HCT116 (cell line): Measurements from ENCODE around the gene GPHN.

Source experiments
- CEBPB ChIP-seq: IDR thresholded peaks from 2 replicates; pipeline ENCODE4 v1.6.1; 2012; ENCODE audit warnings: low read depth
- EZH2phosphoT487 ChIP-seq: fragments of 200-600 bp; IDR thresholded peaks from 2 replicates; pipeline ENCODE4 v1.6.1; 2018; ENCODE audit warnings: antibody characterized with exemption, borderline replicate concordance
- JUND ChIP-seq: IDR thresholded peaks from 2 replicates; pipeline ENCODE4 v1.6.1; 2012
- POLR2A ChIP-seq: IDR thresholded peaks from 2 replicates; pipeline ENCODE4 v1.7.0; 2011; ENCODE audit warnings: borderline replicate concordance; ENCODE audit not compliant: insufficient read depth, insufficient read length; ENCODE audit errors: extremely low read depth
- POLR2AphosphoS5 ChIP-seq: IDR thresholded peaks from 2 replicates; pipeline ENCODE4 v1.6.1; 2011; ENCODE audit warnings: mild to moderate bottlenecking, low read depth, low read length, moderate library complexity
- SIN3A ChIP-seq: IDR thresholded peaks from 2 replicates; pipeline ENCODE4 v1.6.1; 2012; ENCODE audit warnings: low read depth
- SP1 ChIP-seq: IDR thresholded peaks from 2 replicates; pipeline ENCODE4 v1.6.1; 2012; ENCODE audit warnings: low read depth
- TF ChIP-seq, protein P1 (sequence below), 3 experiments: fragments of 200-600 bp in 1 of 3; sonication (generic) in 1 of 3; IDR thresholded peaks in 2 of 3; conservative IDR thresholded peaks in 1 of 3; 2 replicates each; pipeline ENCODE4 v1.5.1; 2012 to 2017; ENCODE audit warnings: low read depth in 2 of 3, low read length in 2 of 3, antibody characterized with exemption in 1 of 3, borderline replicate concordance in 1 of 3, control low read depth in 1 of 3, mild to moderate bottlenecking in 1 of 3, mixed read lengths in 1 of 3, mixed run types in 1 of 3, moderate library complexity in 1 of 3; ENCODE audit not compliant: insufficient read depth in 1 of 3

DNA sequence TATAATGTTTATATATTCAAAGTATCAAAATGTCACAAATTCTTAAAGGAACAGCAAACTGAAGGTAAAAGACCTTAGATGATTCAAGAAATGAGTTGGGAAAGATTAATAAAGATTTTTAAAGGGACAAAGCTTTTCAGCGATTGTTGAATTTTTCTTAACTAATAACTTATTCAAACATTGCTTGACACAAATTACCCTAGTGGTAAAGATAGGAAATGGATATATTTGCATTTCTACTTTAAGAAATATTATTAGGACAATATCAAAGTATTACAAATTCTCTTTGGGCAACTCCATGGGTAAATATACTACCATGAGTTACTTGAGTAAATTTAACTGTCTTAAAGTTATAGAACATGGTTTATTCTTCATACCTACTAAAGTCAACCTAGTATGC lies 415.3 kb downstream of the GPHN start:
- TF ChIP-seq, protein P1, sequence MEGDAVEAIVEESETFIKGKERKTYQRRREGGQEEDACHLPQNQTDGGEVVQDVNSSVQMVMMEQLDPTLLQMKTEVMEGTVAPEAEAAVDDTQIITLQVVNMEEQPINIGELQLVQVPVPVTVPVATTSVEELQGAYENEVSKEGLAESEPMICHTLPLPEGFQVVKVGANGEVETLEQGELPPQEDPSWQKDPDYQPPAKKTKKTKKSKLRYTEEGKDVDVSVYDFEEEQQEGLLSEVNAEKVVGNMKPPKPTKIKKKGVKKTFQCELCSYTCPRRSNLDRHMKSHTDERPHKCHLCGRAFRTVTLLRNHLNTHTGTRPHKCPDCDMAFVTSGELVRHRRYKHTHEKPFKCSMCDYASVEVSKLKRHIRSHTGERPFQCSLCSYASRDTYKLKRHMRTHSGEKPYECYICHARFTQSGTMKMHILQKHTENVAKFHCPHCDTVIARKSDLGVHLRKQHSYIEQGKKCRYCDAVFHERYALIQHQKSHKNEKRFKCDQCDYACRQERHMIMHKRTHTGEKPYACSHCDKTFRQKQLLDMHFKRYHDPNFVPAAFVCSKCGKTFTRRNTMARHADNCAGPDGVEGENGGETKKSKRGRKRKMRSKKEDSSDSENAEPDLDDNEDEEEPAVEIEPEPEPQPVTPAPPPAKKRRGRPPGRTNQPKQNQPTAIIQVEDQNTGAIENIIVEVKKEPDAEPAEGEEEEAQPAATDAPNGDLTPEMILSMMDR (IDR thresholded peaks at IDR 0.05 in 2 of 3, conservative IDR thresholded peaks at IDR 0.05 in 1 of 3; ENCODE audit: borderline replicate concordance in 1 of 3, insufficient read depth in 1 of 3, low read depth in 2 of 3, low read length in 2 of 3): 0 out of 6 replicates have a peak, but pooled peaks of 1 of the 3 experiments have one; percentile 14
- TF ChIP-seq CEBPB (no peak), POLR2A (no peak), SIN3A (no peak), POLR2AphosphoS5 (no peak), EZH2phosphoT487 (no peak), JUND (no peak), SP1 (no peak)
